Esophagus muscularis mucosa (tissue), 4 donors: Measurements from ENCODE around the gene PNMA1. TPM values are rescaled to one million over a fixed set of nuclear protein-coding genes. Genes with fewer than 3 reads are reported as not detected.

Source experiments
- DNase-seq: peaks from one replicate; pipeline ENCODE4 v3.0.0-alpha.2; 2017; ENCODE audit errors: extremely low spot score
- H3K27ac ChIP-seq, 4 donors: fragments of 200-600 bp; sonication (generic); replicated peaks in 1 of 4; 1 replicate in 3 of 4; 2 replicates in 1 of 4; pipeline ENCODE4 v1.5.1; 2016 to 2019; ENCODE audit warnings: mild to moderate bottlenecking in 1 of 4
- H3K27me3 ChIP-seq, 4 donors: fragments of 200-600 bp; sonication (generic); one replicate each; pipeline versions ENCODE4 v1.5.1 to v1.6.0; 2016 to 2019
- H3K36me3 ChIP-seq, 4 donors: fragments of 200-600 bp; sonication (generic); one replicate each; pipeline ENCODE4 v1.5.1; 2016 to 2019
- H3K4me1 ChIP-seq, 4 donors: fragments of 200-600 bp; sonication (generic); one replicate each; pipeline ENCODE4 v1.5.1; 2016 to 2019
- H3K4me3 ChIP-seq, 4 donors: fragments of 200-600 bp; sonication (generic); 1 replicate in 2 of 4; 2 replicates in 2 of 4; pipeline ENCODE4 v1.5.1; 2016 to 2019; ENCODE audit warnings: mild to moderate bottlenecking in 4 of 4, moderate library complexity in 1 of 4
- H3K9me3 ChIP-seq, 4 donors: fragments of 200-600 bp; sonication (generic); 1 replicate in 3 of 4; 2 replicates in 1 of 4; pipeline ENCODE4 v1.5.1; 2016 to 2019
- EP300 ChIP-seq: sonication (generic); formaldehyde crosslinking; IDR thresholded peaks from one replicate; pipeline ENCODE4 v1.6.1; 2017; ENCODE audit warnings: antibody characterized with exemption
- POLR2A ChIP-seq: fragments of 450-650 bp; IDR thresholded peaks from one replicate; pipeline ENCODE4 v1.6.1; 2017; ENCODE audit warnings: antibody characterized with exemption, moderate library complexity, mild to moderate bottlenecking, low read depth
- POLR2AphosphoS5 ChIP-seq, 2 donors: sonication (generic); formaldehyde crosslinking; IDR thresholded peaks; one replicate each; pipeline ENCODE4 v1.6.1; 2017; ENCODE audit warnings: antibody characterized with exemption in 2 of 2
- WGBS: methylation state at CpG from one replicate; pipeline ENCODE4 v1.1.5; 2018; 5-methylcytosine and 5-hydroxymethylcytosine counted together
- intact Hi-C: fragments of 100-400 bp; cut with DNase I; formaldehyde crosslinking; loops from one replicate; pipeline ENCODE4 v1.15.1; 2023
- total RNA-seq, 4 donors: library from RNA; depleted of rRNA; stranded (reverse); fragments of >200 nt; gene quantifications; one replicate each; pipeline versions ENCODE4 v1.1.0 to v1.2.1, GENCODE V29; 2016
- TF ChIP-seq, protein P1 (sequence below), 3 experiments: fragments of 200-600 bp in 2 of 3; fragments of 450-650 bp in 1 of 3; sonication (generic) in 2 of 3; IDR thresholded peaks; one replicate each; pipeline ENCODE4 v1.5.1; 2017 to 2019; ENCODE audit warnings: antibody characterized with exemption in 3 of 3, mild to moderate bottlenecking in 2 of 3, moderate library complexity in 1 of 3

PNMA1 gene
- total RNA-seq, 4 donors from 2014 or later = 34.8 to 74.2 (median 55.0) TPM

GRCh38 chr14:73721101-73721821 is 7.1 kb upstream of the PNMA1 start:
- WGBS = 81% methylated on average over 11 of the region's 12 CpGs
- H3K4me3 ChIP-seq = no peak overlapping the region
- peak overlapping the region; percentile 40 to 98 (median 74) for H3K27ac ChIP-seq
- no peak for DNase-seq
- H3K4me1 ChIP-seq = peaks cover 65 to 78% (median 76%) of the 10 kb centered on the region in 4 donors
- intact Hi-C loops = loop anchor here (10.0 kb wide), 1 partner anchor 164 kb away; the partner anchor contains the start of gene ZNF410
- TF ChIP-seq EP300 = no peak
- TF ChIP-seq, protein P1, sequence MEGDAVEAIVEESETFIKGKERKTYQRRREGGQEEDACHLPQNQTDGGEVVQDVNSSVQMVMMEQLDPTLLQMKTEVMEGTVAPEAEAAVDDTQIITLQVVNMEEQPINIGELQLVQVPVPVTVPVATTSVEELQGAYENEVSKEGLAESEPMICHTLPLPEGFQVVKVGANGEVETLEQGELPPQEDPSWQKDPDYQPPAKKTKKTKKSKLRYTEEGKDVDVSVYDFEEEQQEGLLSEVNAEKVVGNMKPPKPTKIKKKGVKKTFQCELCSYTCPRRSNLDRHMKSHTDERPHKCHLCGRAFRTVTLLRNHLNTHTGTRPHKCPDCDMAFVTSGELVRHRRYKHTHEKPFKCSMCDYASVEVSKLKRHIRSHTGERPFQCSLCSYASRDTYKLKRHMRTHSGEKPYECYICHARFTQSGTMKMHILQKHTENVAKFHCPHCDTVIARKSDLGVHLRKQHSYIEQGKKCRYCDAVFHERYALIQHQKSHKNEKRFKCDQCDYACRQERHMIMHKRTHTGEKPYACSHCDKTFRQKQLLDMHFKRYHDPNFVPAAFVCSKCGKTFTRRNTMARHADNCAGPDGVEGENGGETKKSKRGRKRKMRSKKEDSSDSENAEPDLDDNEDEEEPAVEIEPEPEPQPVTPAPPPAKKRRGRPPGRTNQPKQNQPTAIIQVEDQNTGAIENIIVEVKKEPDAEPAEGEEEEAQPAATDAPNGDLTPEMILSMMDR (IDR thresholded peaks at IDR 0.05) = no peak
- no peak for TF ChIP-seq POLR2A
- no peak for TF ChIP-seq POLR2AphosphoS5 (IDR thresholded peaks at IDR 0.05)
- H3K27me3 ChIP-seq = no peaks in the 10 kb centered on the region
- H3K9me3 ChIP-seq = no peaks in the 10 kb centered on the region
- peaks cover 44 to 90% (median 76%) of the 10 kb centered on the region in 4 donors for H3K36me3 ChIP-seq

GRCh38 chr14:73720636-73721035 is 6.5 kb upstream of the PNMA1 start:
- Histone ChIP-seq H3K4me3 (no peak overlapping the region), H3K27me3 (no peaks in the 10 kb centered on the region), H3K27ac (peak overlapping the region; percentile 51 to 98 (median 92)), H3K4me1 (peaks cover 59 to 78% (median 73%) of the 10 kb centered on the region in 4 donors), H3K36me3 (peaks cover 38 to 89% (median 73%) of the 10 kb centered on the region in 4 donors), H3K9me3 (no peaks in the 10 kb centered on the region)
- intact Hi-C loops = loop anchor here (10.0 kb wide), 1 partner anchor 164 kb away; the partner anchor contains the start of gene ZNF410
- TF ChIP-seq POLR2AphosphoS5 (IDR thresholded peaks at IDR 0.05) = no peak
- TF ChIP-seq EP300 = no peak
- TF ChIP-seq, protein P1 (IDR thresholded peaks at IDR 0.05) = no peak
- no peak for TF ChIP-seq POLR2A
- DNase-seq = no peak

GRCh38 chr14:73719791-73720190 is 5.6 kb upstream of the PNMA1 start:
- DNase-seq = no peak
- no peak overlapping the region for H3K4me3 ChIP-seq
- H3K27me3 ChIP-seq = no peaks in the 10 kb centered on the region
- intact Hi-C loops = loop anchor here (10.0 kb wide), 2 partner anchors 165 to 215 kb away; partner anchors contain the start of gene ZNF410
- 92% methylated on average over 5 of the region's 8 CpGs for WGBS
- TF ChIP-seq POLR2A (no peak), POLR2AphosphoS5 (IDR thresholded peaks at IDR 0.05) (no peak), EP300 (no peak)
- TF ChIP-seq, protein P1 (IDR thresholded peaks at IDR 0.05) = no peak
- H3K27ac ChIP-seq = peak overlapping the region; percentile 86 to 98 (median 92)
- peaks cover 38 to 86% (median 66%) of the 10 kb centered on the region in 4 donors for H3K36me3 ChIP-seq
- H3K9me3 ChIP-seq = no peaks in the 10 kb centered on the region
- peaks cover 51 to 76% (median 67%) of the 10 kb centered on the region in 4 donors for H3K4me1 ChIP-seq

GRCh38 chr14:73719361-73719760 is 5.2 kb upstream of the PNMA1 start:
- peak overlapping the region; percentile 86 to 98 (median 92) for H3K27ac ChIP-seq
- H3K4me1 ChIP-seq = peaks cover 51 to 76% (median 67%) of the 10 kb centered on the region in 4 donors
- WGBS = 68% methylated on average over 13 of the region's 13 CpGs
- intact Hi-C loops = loop anchor here (10.0 kb wide), 1 partner anchor 215 kb away; no protein-coding TSS in a partner anchor
- TF ChIP-seq, protein P1 (IDR thresholded peaks at IDR 0.05) = no peak
- TF ChIP-seq POLR2A (no peak), POLR2AphosphoS5 (IDR thresholded peaks at IDR 0.05) (no peak), EP300 (no peak)
- no peaks in the 10 kb centered on the region for H3K27me3 ChIP-seq
- H3K4me3 ChIP-seq = peak overlapping the region in 3 of 4 donors; percentile 44 to 45 (median 45)
- H3K9me3 ChIP-seq = no peaks in the 10 kb centered on the region
- no peak for DNase-seq
- H3K36me3 ChIP-seq = peaks cover 38 to 82% (median 64%) of the 10 kb centered on the region in 4 donors
